ENCODE results near the gene STXBP1.

Gene STXBP1

GRCh38 chr9:127626752-127627493 is 14.8 kb downstream of the STXBP1 start:
- no peak for DNase-seq

DNA sequence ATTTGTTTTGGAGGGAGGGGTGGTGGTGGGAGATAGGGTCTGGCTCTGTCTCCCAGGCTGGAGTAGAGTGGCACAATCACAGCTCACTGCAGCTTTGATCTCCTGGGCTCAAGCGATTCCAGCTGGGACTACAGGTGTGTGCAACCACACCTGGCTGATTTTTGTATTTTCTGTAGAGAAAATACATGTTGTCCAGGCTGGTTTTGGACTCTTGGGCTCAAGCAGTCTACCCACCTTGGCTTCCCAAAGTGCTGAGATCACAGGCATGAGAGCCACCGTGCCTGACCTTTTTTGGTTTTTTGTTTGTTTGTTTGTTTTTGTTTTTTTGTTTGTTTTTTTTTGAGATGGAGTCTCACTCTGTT is 15.4 kb downstream of the STXBP1 start:
- DNase-seq, result no peak

GRCh38 chr9:127628758-127629467 is 16.8 kb downstream of the STXBP1 start:
- peak; percentile 95 for DNase-seq

DNA sequence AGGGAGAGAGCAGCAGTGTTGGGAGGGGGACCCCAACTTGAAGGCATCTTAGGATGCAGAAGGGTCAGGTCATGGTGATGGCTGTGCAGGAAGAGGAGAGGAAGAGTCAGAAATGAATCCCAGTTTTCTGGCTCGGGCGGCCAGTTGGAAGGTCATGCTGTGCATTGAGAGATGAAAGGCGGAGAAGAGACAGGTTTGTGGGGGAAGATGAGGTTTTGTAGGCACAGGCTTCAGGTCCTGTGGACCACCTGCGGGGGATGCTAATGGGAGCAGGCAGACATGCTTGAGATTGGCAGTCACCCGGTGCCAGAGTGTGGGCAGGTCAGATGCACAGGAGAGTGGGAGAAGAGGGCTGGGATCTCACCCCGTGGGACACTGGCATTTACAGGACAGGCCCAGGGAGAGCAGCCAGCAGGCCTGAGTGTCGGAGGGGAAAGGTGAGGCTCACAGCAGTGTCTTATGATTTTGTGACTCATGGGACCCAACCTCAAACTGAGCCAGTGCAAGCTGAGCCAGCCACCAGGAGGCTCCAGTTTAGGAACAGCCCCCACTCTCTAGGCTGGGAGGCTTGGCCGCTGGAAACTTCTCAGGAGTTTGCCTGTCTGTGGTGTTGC is 17.5 kb downstream of the STXBP1 start:
- DNase-seq, result peak; percentile 30

- DNase-seq, result no peak
Observed at GRCh38 chr9:127633216-127633862, 21.3 kb downstream of the STXBP1 start.

DNA sequence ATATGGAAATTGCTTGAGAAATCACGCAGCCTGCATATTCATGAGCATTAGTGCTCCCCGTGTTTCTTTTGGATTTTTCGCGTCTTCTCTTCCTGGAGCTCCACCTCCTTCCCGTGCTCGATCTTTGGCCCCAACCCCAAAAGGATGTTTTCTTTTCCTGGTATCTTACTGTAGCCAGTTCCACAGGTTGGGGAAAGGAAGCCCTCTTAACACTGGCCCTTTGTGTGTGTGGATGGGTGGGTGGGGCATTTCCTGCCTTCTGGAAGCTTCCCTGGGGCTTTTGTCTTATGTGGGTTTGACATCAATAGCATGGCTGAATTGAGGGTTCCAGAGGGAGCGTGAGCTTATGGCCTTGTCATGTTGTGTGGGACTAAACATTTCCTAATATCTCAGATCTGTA is 21.9 kb downstream of the STXBP1 start:
- no peak for DNase-seq

- peak; percentile 36 for DNase-seq
Observed at GRCh38 chr9:127634698-127635097, 22.6 kb downstream of the STXBP1 start.

GRCh38 chr9:127635201-127635735 is 23.2 kb downstream of the STXBP1 start:
- DNase-seq, result no peak

DNA sequence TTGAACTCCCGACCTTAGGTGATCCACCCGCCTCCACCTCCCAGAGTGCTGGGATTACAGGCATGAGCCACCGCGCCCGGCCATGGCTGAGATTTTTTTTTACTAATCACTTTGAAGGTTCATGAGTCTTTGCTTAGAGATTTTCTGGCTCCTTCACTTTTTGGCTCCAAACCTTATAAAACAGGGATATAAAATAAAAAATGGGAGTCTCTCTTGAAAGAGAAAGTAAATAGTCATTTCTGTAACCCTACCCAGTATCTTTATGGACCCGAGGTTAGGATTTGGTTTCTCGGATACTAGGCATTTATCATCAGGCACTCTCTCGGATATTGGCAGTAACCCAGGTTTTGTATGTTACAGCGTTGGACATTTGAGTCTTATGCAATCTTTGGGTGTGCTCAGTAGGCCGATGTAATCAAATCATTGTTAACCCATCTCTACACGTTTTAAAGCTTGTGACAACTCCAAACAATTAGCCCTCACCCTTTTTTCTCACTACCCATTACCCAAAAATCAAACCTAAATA is 25.3 kb downstream of the STXBP1 start:
- peak; percentile 49 for DNase-seq

GRCh38 chr9:127640908-127641545 is 28.9 kb downstream of the STXBP1 start:
- DNase-seq, result no peak

GRCh38 chr9:127642082-127642740 is 30.1 kb downstream of the STXBP1 start:
- no peak for DNase-seq

- DNase-seq, result no peak
Observed at GRCh38 chr9:127644146-127644827, 32.2 kb downstream of the STXBP1 start.

DNA sequence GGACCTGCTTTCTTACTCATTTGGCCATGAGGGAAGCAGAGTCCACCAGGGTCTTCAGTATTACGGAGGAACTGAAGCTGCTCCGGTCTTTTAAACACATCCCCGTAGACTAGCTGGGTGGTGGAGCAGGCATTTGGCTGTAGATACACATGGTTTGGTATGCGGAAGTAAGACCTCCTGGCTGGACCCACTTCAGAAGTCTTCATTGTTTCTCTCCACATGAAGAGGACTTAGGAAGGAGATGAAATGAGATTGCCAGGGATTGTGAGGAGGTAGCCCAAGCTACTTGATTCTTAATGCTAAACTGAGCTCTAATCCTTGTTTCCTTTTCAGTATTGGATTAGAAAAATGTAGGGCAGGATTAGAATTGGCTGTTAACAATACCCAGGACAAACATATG is 32.9 kb downstream of the STXBP1 start:
- no peak for DNase-seq

DNA sequence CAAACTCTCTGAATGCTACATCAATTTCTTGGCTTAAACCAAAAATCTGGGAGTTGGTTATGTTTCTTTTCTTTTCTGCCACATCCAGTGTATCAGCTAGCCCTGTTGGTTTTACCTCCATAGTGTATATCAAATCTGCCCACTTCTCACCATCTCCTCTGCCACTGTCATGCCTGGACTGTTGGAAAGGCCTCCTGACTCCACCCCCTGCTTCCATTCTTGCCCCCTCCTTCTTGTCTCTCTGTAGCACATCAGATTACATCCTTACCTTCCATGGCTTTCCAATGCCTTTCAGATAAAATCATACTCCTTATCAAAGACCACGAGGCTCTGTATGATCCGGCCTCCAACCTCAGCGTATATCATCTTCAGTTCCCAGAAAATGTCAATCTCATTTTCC is 35.4 kb downstream of the STXBP1 start:
- no peak for DNase-seq

- no peak for DNase-seq
Observed at GRCh38 chr9:127650518-127650917, 38.4 kb downstream of the STXBP1 start.

GRCh38 chr9:127651697-127652610 is 39.9 kb downstream of the STXBP1 start:
- peak; percentile 68 for DNase-seq

DNA sequence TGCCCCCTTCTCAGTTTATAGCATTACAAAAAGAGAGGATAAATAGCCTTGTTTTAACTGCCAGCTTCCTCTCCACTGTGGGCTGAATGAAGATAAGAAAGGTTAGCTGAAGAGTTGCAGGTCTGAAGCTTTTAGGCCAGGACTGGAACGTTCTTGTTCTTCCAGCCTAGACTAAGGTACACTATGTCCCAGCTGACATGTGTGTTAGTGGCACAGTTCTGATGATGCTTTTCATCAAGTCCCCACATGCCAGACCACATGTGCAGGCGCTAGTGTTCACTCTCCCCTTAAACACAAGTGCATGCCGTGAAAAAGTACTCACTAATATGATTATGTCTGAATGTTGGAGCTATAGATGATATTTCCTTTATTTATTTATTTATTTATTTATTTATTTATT is 40.7 kb downstream of the STXBP1 start:
- peak; percentile 25 for DNase-seq

- no peak for DNase-seq
Observed at GRCh38 chr9:127654619-127655018, 42.5 kb downstream of the STXBP1 start.

- DNase-seq, result no peak
Observed at GRCh38 chr9:127658428-127658827, 46.4 kb downstream of the STXBP1 start.

Measured in hematopoietic multipotent progenitor cell treated with erythropoietin and hydrocortisone succinate and interleukin-3 and kit ligand, for 6 days (in vitro differentiated cells).